ENCODE measurements around the gene SAMD14.

GRCh38 chr17:50163843-50164696 lies 34.1 kb upstream of the SAMD14 start:
- TF ChIP-seq CTCF (IDR thresholded peaks at IDR 0.05) = no peak
- no peak for TF ChIP-seq EZH2 (IDR thresholded peaks at IDR 0.05; ENCODE audit: borderline replicate concordance, insufficient read depth, low read depth, low read length, poor library complexity, severe bottlenecking)
